Neuronal stem cell (in vitro differentiated cells): ENCODE measurements around the gene IL17C.

Experiments
- DNase-seq: peaks from one replicate; pipeline ENCODE4 v3.0.0-alpha.2; 2013; ENCODE audit warnings: low spot score
- H2AFZ ChIP-seq: one replicate; pipeline ENCODE4 v1.6.1; 2013; ENCODE audit warnings: mild to moderate bottlenecking, low read length, inconsistent platforms
- H2AK5ac ChIP-seq: 2 replicates; pipeline ENCODE4 v1.6.1; 2013; ENCODE audit warnings: low read depth, mild to moderate bottlenecking, inconsistent platforms, low read length, moderate library complexity, mixed read lengths
- H2BK120ac ChIP-seq: 2 replicates; pipeline ENCODE4 v1.6.1; 2013; ENCODE audit warnings: low read depth, mild to moderate bottlenecking, inconsistent platforms, low read length, moderate library complexity, mixed read lengths
- H2BK12ac ChIP-seq: one replicate; pipeline ENCODE4 v1.6.1; 2013; ENCODE audit warnings: low read length, inconsistent platforms
- H2BK15ac ChIP-seq: 2 replicates; pipeline ENCODE4 v1.6.1; 2013; ENCODE audit warnings: mild to moderate bottlenecking, low read length, inconsistent platforms, mixed read lengths
- H2BK5ac ChIP-seq: one replicate; pipeline ENCODE4 v1.6.1; 2013; ENCODE audit warnings: inconsistent platforms, mild to moderate bottlenecking, low read length, moderate library complexity
- H3K14ac ChIP-seq: one replicate; pipeline ENCODE4 v1.6.1; 2013; ENCODE audit warnings: low read length, inconsistent platforms
- H3K18ac ChIP-seq: 2 replicates; pipeline ENCODE4 v1.6.1; 2013; ENCODE audit warnings: low read length, inconsistent platforms
- H3K23ac ChIP-seq: 2 replicates; pipeline ENCODE4 v1.6.1; 2013; ENCODE audit warnings: low read depth, mild to moderate bottlenecking, mixed read lengths, low read length, inconsistent platforms; ENCODE audit not compliant: poor library complexity
- H3K27ac ChIP-seq: replicated peaks from 3 replicates; pipeline ENCODE4 v1.5.1; 2013; ENCODE audit warnings: low read length, inconsistent platforms
- H3K27me3 ChIP-seq, 3 experiments: 2 replicates each; pipeline ENCODE4 v1.6.1; 2013; ENCODE audit warnings: low read length in 3 of 3, mild to moderate bottlenecking in 2 of 3, inconsistent platforms in 1 of 3, low read depth in 1 of 3, mixed read lengths in 1 of 3, moderate library complexity in 1 of 3; ENCODE audit not compliant: control insufficient read depth in 3 of 3, insufficient read depth in 3 of 3
- H3K36me3 ChIP-seq, 2 donors: replicated peaks in 1 of 2; 2 replicates each; pipeline ENCODE4 v1.6.1; 2013; ENCODE audit warnings: low read length in 2 of 2; ENCODE audit not compliant: control insufficient read depth in 2 of 2, insufficient read depth in 2 of 2
- H3K4ac ChIP-seq: 2 replicates; pipeline ENCODE4 v1.6.1; 2013; ENCODE audit warnings: inconsistent platforms, mild to moderate bottlenecking, low read length, moderate library complexity
- H3K4me1 ChIP-seq, 2 donors: 1 replicate in 1 of 2; 2 replicates in 1 of 2; pipeline ENCODE4 v1.6.1; 2013; ENCODE audit warnings: low read length in 2 of 2, low read depth in 1 of 2; ENCODE audit not compliant: control insufficient read depth in 2 of 2, insufficient read depth in 1 of 2
- H3K4me2 ChIP-seq: one replicate; pipeline ENCODE4 v1.6.1; 2013; ENCODE audit warnings: mild to moderate bottlenecking, low read length, inconsistent platforms; ENCODE audit not compliant: insufficient read depth, poor library complexity, severe bottlenecking
- H3K4me3 ChIP-seq, 2 donors: 2 replicates each; pipeline ENCODE4 v1.5.1; 2013; ENCODE audit warnings: low read length in 2 of 2, mild to moderate bottlenecking in 2 of 2, inconsistent platforms in 1 of 2, moderate library complexity in 1 of 2
- H3K79me1 ChIP-seq: one replicate; pipeline ENCODE4 v1.6.1; 2013; ENCODE audit warnings: low read depth, mild to moderate bottlenecking, inconsistent platforms, low read length, moderate library complexity
- H3K9ac ChIP-seq: one replicate; pipeline ENCODE4 v1.6.1; 2013; ENCODE audit warnings: mild to moderate bottlenecking, low read depth, low read length, inconsistent platforms; ENCODE audit not compliant: poor library complexity
- H3K9me3 ChIP-seq, 2 donors: replicated peaks in 1 of 2; 2 replicates each; pipeline versions ENCODE3 to v1.6.1; 2013; ENCODE audit warnings: low read length in 2 of 2, mild to moderate bottlenecking in 2 of 2, inconsistent platforms in 1 of 2, low read depth in 1 of 2, mixed read lengths in 1 of 2, moderate library complexity in 1 of 2; ENCODE audit not compliant: control insufficient read depth in 2 of 2, insufficient read depth in 1 of 2
- H4K8ac ChIP-seq: one replicate; pipeline ENCODE4 v1.6.1; 2013; ENCODE audit warnings: low read depth, mild to moderate bottlenecking, inconsistent platforms, low read length, moderate library complexity
- H4K91ac ChIP-seq: one replicate; pipeline ENCODE4 v1.6.1; 2013; ENCODE audit warnings: low read length, low read depth, mild to moderate bottlenecking, inconsistent platforms; ENCODE audit not compliant: poor library complexity
- WGBS, 2 donors: extraction: QIAGEN DNeasy Blood & Tissue Kit; methylation state at CpG; one replicate each; pipeline ENCODE4 v1.1.7; 2013; ENCODE audit warnings: missing lambda C conversion rate in 2 of 2, mixed read lengths in 1 of 2; ENCODE audit not compliant: insufficient read length in 2 of 2, insufficient replicate concordance in 1 of 2; ENCODE audit errors: extremely low coverage in 2 of 2; 5-methylcytosine and 5-hydroxymethylcytosine counted together

IL17C gene

DNA sequence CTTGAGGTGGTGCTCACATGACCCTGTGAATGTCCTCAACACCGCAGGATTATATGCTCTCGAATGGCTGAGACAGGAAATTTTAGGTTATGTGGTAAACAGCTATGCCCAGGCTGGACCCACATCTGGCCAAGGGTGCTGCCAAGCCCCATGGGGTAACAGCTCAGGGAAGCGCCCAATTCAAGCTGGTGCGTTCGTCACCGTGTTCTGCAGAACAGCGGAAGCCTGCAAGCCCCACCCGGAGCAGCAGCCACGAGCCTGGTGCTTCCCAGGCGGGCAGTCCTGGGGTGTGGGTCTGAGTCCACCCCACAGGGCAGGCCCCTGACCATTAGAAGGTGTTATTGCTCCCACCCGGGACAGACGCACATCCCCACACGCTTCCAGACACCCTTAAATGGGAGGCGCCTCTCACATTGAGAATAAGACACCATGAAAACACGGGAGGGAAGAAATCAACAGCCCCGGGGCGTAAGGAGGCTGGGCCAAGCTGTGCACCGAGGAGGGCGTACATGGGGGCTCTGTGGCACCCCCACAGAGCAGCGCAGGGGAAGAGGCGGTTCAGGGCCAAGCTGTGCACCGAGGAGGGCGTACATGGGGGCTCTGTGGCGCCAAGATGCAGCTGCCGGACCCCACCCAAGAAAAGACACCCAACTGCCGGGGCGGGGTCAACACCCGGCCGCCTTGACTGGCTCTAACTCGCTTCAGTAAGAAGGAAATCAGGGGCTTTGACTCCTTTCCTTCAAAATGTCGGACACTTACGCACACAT, 15.4 kb downstream of the IL17C start:
- H3K36me3 ChIP-seq: peaks cover 44 to 77% of the 10 kb centered on the region in 2 donors
- no peak overlapping the region for H3K4me3 ChIP-seq
- H2BK120ac ChIP-seq: no peak overlapping the region
- peaks cover 14 to 17% of the 10 kb centered on the region in 2 donors for H3K4me1 ChIP-seq
- H3K9ac ChIP-seq: no peak overlapping the region
- H4K8ac ChIP-seq: no peak overlapping the region
- no peak overlapping the region for H3K4me2 ChIP-seq
- H2AFZ ChIP-seq: no peak overlapping the region
- no peak overlapping the region for H3K23ac ChIP-seq
- H2BK12ac ChIP-seq: no peak overlapping the region
- no peaks in the 10 kb centered on the region for H3K27me3 ChIP-seq
- peak overlapping the region; percentile 39 for H2BK5ac ChIP-seq
- DNase-seq: no peak
- H3K4ac ChIP-seq: no peak overlapping the region
- no CpG with 5 or more reads among the region's 32 CpGs for WGBS, 2 donors
- no peak overlapping the region for H4K91ac ChIP-seq
- no peak overlapping the region for H3K14ac ChIP-seq
- peaks cover 23% of the 10 kb centered on the region for H3K79me1 ChIP-seq
- no peaks in the 10 kb centered on the region for H3K9me3 ChIP-seq
- no peak overlapping the region for H2BK15ac ChIP-seq
- no peak overlapping the region for H3K18ac ChIP-seq
- H2AK5ac ChIP-seq: no peak overlapping the region
- H3K27ac ChIP-seq: no peak overlapping the region

DNA sequence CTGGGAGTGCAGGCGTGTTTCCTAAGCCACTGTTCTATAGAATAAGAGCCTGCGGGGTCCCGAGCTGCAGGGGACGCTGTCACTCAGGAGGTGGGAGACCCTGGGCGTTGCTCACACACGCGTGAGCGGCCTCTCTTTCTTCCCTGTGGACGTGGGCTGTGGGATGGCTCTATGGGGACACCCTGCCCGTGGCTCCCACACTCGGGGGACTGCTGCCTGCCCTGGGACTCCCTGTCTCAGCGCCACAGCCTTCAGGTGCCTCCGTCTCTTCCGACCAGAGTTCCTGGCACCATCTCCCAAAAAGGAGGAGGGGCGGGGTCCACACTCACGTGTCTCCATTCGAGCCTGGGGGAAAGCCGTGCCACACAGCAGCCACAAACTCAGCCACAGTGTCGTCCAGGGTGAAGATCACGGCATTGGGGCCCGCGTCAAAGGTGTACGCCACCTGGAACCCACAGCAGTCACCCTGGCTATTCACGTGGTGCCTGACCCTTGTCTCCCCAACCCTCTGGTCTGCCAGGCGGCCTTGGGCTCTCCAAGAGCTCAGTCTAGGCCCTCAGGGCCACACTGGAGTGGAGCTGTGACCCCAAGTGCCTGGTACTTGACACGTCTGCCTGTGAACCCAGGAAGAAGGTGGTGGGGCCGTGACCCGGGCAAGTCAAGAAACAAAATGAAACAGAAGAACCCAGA, 16.1 kb downstream of the IL17C start:
- Histone ChIP-seq H2AFZ (no peak overlapping the region), H3K4me2 (no peak overlapping the region), H4K8ac (no peak overlapping the region), H2BK12ac (no peak overlapping the region), H3K27me3 (no peaks in the 10 kb centered on the region), H3K9me3 (no peaks in the 10 kb centered on the region), H4K91ac (no peak overlapping the region), H2BK15ac (no peak overlapping the region), H3K4me1 (peaks cover 14 to 17% of the 10 kb centered on the region in 2 donors), H2BK120ac (no peak overlapping the region), H2BK5ac (peak overlapping the region; percentile 60), H3K36me3 (peaks cover 48 to 84% of the 10 kb centered on the region in 2 donors), H3K4me3 (no peak overlapping the region), H3K14ac (no peak overlapping the region), H3K4ac (no peak overlapping the region), H2AK5ac (no peak overlapping the region), H3K79me1 (peaks cover 29% of the 10 kb centered on the region), H3K23ac (no peak overlapping the region), H3K9ac (no peak overlapping the region), H3K27ac (no peak overlapping the region), H3K18ac (no peak overlapping the region)
- no CpG with 5 or more reads among the region's 28 CpGs for WGBS, 2 donors
- no peak for DNase-seq

DNA sequence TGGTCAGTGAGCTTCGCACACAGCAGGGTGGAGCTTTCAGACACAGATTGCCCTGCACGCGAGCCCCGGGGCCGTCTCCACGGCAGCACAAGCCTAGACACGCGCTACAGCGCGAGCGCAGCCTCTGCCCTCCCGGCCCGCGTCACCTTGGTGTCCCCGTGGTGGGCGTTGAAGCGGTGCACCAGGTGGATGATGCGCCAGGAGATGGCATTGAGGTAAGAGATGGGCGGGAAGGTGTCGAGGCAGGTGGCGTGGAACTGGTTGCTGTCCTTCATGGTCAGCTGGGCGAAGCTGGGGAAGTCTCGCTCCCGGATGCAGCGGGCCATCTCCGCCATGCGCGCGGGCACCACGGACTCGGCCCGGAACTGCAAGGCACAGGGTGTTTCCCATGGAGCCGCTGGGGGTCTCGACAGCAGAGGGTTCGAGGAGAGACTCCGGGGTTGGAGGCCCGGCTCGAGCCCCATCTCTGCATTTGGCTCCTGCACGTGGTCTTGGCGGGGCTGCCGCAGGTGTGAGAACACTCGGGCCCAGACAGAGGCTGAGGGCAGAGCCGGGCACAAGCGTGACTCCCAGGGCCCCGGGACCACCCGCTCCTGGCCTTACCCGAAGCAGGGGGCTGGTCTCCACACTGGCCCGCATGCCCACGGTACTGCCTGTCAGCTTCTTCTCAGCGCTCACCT, 16.8 kb downstream of the IL17C start:
- no peak overlapping the region for H2BK15ac ChIP-seq
- peaks cover 48 to 89% of the 10 kb centered on the region in 2 donors for H3K36me3 ChIP-seq
- peaks cover 10 to 17% of the 10 kb centered on the region in 2 donors for H3K4me1 ChIP-seq
- H3K14ac ChIP-seq: peak overlapping the region; percentile 8
- DNase-seq: no peak
- H3K9ac ChIP-seq: no peak overlapping the region
- H3K9me3 ChIP-seq: no peaks in the 10 kb centered on the region
- H4K91ac ChIP-seq: no peak overlapping the region
- no peak overlapping the region for H2BK5ac ChIP-seq
- H2AFZ ChIP-seq: no peak overlapping the region
- no peak overlapping the region for H3K27ac ChIP-seq
- no peak overlapping the region for H3K18ac ChIP-seq
- peak overlapping the region; percentile 31 for H3K23ac ChIP-seq
- H2BK120ac ChIP-seq: no peak overlapping the region
- no peak overlapping the region for H2AK5ac ChIP-seq
- no peak overlapping the region for H3K4me2 ChIP-seq
- peak overlapping the region in 1 of 2 donors; percentile 3 for H3K4me3 ChIP-seq
- no peaks in the 10 kb centered on the region for H3K27me3 ChIP-seq
- peaks cover 27% of the 10 kb centered on the region for H3K79me1 ChIP-seq
- H3K4ac ChIP-seq: no peak overlapping the region
- H2BK12ac ChIP-seq: no peak overlapping the region
- WGBS, 2 donors: no CpG with 5 or more reads among the region's 50 CpGs
- H4K8ac ChIP-seq: peak overlapping the region; percentile 65
